ENCODE measurements around the gene FAM117A.

GRCh38 chr17:49788478-49789242, 24.7 kb upstream of the FAM117A start, which contains the start of gene KAT7:
- TF ChIP-seq RAD21 (IDR thresholded peaks at IDR 0.05; ENCODE audit: low read depth) (no peak), EGR1 (IDR thresholded peaks at IDR 0.05) (peak; percentile 98), REST (IDR thresholded peaks at IDR 0.05; ENCODE audit: low read depth) (no peak), CREB1 (IDR thresholded peaks at IDR 0.05; ENCODE audit: low read depth) (peak; percentile 95), ZBTB7A (IDR thresholded peaks at IDR 0.05; ENCODE audit: low read depth) (no peak), TCF12 (IDR thresholded peaks at IDR 0.05; ENCODE audit: low read depth) (peak; percentile 65; the same call in 1 of the 2 replicates), TAF1 (IDR thresholded peaks at IDR 0.05; ENCODE audit: low read depth) (peak; percentile 83), FOXM1 (IDR thresholded peaks at IDR 0.05; ENCODE audit: borderline replicate concordance, low read depth) (0 out of 2 replicates have a peak, but pooled peaks have one; percentile 28), TEAD4 (IDR thresholded peaks at IDR 0.05) (0 out of 2 replicates have a peak, but pooled peaks have one; percentile 19), EP300 (IDR thresholded peaks at IDR 0.05; ENCODE audit: borderline replicate concordance) (no peak), YY1 (IDR thresholded peaks at IDR 0.05; ENCODE audit: low read depth) (peak; percentile 99)
- TF ChIP-seq, protein P1, sequence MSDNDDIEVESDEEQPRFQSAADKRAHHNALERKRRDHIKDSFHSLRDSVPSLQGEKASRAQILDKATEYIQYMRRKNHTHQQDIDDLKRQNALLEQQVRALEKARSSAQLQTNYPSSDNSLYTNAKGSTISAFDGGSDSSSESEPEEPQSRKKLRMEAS (IDR thresholded peaks at IDR 0.05): peak; percentile 83
- TF ChIP-seq, protein P2, sequence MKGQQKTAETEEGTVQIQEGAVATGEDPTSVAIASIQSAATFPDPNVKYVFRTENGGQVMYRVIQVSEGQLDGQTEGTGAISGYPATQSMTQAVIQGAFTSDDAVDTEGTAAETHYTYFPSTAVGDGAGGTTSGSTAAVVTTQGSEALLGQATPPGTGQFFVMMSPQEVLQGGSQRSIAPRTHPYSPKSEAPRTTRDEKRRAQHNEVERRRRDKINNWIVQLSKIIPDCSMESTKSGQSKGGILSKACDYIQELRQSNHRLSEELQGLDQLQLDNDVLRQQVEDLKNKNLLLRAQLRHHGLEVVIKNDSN (IDR thresholded peaks at IDR 0.05): peak; percentile 96
